ENCODE data around the gene CSNK2A2.
A peak's percentile ranks its signal among the peaks of the same experiment; 100 is the strongest.

CSNK2A2 gene

DNA sequence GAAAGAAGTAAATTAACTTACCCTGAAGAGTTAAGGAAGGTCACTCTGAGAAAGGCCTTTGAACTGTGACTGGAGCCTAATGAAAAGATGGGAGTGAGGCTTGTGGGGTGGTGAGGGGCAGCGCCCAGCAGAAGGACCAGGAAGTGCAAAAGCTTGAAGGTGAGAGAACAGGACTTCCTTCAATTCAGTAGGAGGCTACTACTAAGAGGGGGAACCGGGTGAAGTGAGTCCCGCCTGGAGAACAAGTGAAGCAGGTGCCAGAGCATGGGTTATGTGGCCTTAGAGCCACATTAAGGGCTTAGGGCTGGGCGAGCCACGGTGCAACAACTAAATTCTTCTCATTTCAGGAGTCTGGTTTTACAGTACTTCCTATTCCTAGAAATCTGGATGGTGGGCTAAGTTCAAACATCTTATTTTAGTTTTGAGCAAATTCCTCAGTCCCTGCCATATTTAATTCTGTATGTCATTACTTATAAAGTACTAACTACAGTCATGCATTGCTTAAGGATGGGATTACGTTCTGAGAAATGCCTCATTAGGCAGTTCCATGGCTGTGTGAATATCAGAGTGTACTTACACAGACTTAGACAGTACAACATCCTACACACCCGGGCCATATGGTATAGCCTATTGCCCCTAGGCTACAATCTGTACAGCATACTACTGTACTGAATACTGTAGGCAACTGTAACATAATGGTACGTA is 73.9 kb downstream of the CSNK2A2 start:
- Histone ChIP-seq H3K36me3 (no peaks in the 10 kb centered on the region), H3K4me3 (no peak overlapping the region), H3K9me3 (no peaks in the 10 kb centered on the region), H3K4me1 (peaks cover 0 to 75% (median 58%) of the 10 kb centered on the region in 4 donors), H3K27me3 (no peaks in the 10 kb centered on the region), H3K27ac (no peak overlapping the region)
- intact Hi-C loops (cut with DNase I; ENCODE audit: low total_unique reads), result loop anchor here (10.0 kb wide), 1 partner anchor 389 kb away; the partner anchor contains the start of gene KATNB1
- TF ChIP-seq, protein P1, sequence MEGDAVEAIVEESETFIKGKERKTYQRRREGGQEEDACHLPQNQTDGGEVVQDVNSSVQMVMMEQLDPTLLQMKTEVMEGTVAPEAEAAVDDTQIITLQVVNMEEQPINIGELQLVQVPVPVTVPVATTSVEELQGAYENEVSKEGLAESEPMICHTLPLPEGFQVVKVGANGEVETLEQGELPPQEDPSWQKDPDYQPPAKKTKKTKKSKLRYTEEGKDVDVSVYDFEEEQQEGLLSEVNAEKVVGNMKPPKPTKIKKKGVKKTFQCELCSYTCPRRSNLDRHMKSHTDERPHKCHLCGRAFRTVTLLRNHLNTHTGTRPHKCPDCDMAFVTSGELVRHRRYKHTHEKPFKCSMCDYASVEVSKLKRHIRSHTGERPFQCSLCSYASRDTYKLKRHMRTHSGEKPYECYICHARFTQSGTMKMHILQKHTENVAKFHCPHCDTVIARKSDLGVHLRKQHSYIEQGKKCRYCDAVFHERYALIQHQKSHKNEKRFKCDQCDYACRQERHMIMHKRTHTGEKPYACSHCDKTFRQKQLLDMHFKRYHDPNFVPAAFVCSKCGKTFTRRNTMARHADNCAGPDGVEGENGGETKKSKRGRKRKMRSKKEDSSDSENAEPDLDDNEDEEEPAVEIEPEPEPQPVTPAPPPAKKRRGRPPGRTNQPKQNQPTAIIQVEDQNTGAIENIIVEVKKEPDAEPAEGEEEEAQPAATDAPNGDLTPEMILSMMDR (IDR thresholded peaks at IDR 0.05), result no peak
- peak in 1 of 2 donors; percentile 39 for DNase-seq

DNA sequence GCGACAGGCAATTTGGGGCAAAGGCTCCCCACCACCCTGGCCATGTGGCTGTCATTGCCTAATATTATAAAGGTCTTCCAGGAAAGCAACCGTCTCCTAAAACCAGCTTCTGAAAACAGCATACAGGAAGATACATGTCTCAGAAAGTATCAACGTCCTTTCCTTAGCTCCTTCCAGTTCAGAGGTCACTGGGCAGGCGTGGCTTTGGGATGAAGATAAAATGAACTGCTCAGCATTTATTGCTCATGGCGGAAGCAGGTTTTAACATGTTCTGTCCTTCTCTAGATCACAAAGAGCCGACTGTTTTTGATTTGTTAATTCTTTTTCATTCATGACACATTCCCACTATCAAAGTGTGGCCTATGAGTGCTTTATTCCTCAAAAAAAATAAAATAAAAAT is 76.8 kb downstream of the CSNK2A2 start:
- H3K36me3 ChIP-seq, result peaks cover 5 to 6% (median 5%) of the 10 kb centered on the region in 3 donors
- H3K4me1 ChIP-seq, result peaks cover 0 to 55% (median 39%) of the 10 kb centered on the region in 4 donors
- DNase-seq, result no peak
- TF ChIP-seq, protein P1 (IDR thresholded peaks at IDR 0.05), result no peak
- H3K27ac ChIP-seq, result peak overlapping the region in 1 of 2 donors; percentile 3
- H3K9me3 ChIP-seq, result no peaks in the 10 kb centered on the region
- intact Hi-C loops (cut with DNase I; ENCODE audit: low total_unique reads), result loop anchor here (10.0 kb wide), 1 partner anchor 386 kb away; the partner anchor contains the start of gene KATNB1
- H3K27me3 ChIP-seq, result no peaks in the 10 kb centered on the region
- no peak overlapping the region for H3K4me3 ChIP-seq

DNA sequence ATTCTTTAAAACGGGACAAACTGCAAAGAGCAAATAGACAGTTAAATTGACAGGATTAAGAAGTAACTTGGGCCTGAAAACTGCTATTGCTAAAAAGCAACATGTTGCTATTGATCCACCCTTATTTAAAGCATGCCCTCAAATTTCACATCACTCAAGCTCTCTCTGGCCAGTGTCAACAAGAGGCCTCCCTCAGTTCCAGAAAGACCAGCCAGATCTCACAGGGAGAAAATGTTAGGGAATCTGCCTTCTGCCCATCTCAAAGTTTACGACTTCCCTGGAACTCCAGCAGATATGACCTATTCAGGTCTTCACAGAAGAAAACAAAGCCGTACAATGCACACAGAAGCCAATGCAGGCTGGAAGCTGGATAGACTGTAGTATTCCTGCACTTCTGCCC is 77.7 kb downstream of the CSNK2A2 start:
- TF ChIP-seq, protein P1 (IDR thresholded peaks at IDR 0.05), result no peak
- Histone ChIP-seq H3K4me1 (peaks cover 0 to 47% (median 33%) of the 10 kb centered on the region in 4 donors), H3K27ac (no peak overlapping the region), H3K27me3 (no peaks in the 10 kb centered on the region), H3K4me3 (no peak overlapping the region), H3K9me3 (no peaks in the 10 kb centered on the region), H3K36me3 (peaks cover 14 to 15% (median 14%) of the 10 kb centered on the region in 3 donors)
- DNase-seq, result no peak
- intact Hi-C loops (cut with DNase I; ENCODE audit: low total_unique reads), result loop anchor here (10.0 kb wide), 1 partner anchor 385 kb away; the partner anchor contains the start of gene KATNB1

DNA sequence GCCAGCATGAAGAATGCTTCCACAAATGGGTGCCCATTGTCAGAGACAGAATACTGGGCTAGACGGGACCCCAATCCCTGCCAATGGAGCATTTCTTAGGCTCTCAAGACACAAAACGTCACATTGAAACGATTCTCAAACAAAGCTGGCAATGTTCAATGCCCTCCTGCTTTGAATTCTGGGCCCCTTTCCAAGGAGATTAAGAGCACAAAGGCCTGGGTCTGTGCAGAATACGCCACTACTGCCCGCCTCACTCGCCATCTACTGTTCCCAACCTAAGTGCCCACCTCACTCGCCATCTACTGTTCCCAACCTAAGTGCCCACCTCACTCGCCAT is 78.4 kb downstream of the CSNK2A2 start:
- Histone ChIP-seq H3K4me3 (no peak overlapping the region), H3K27ac (no peak overlapping the region), H3K9me3 (no peaks in the 10 kb centered on the region), H3K4me1 (peaks cover 0 to 42% (median 32%) of the 10 kb centered on the region in 4 donors), H3K27me3 (no peaks in the 10 kb centered on the region), H3K36me3 (peaks cover 21 to 23% (median 22%) of the 10 kb centered on the region in 3 donors)
- TF ChIP-seq, protein P1 (IDR thresholded peaks at IDR 0.05), result no peak
- no peak for DNase-seq
- intact Hi-C loops (cut with DNase I; ENCODE audit: low total_unique reads), result no loop called here

DNA sequence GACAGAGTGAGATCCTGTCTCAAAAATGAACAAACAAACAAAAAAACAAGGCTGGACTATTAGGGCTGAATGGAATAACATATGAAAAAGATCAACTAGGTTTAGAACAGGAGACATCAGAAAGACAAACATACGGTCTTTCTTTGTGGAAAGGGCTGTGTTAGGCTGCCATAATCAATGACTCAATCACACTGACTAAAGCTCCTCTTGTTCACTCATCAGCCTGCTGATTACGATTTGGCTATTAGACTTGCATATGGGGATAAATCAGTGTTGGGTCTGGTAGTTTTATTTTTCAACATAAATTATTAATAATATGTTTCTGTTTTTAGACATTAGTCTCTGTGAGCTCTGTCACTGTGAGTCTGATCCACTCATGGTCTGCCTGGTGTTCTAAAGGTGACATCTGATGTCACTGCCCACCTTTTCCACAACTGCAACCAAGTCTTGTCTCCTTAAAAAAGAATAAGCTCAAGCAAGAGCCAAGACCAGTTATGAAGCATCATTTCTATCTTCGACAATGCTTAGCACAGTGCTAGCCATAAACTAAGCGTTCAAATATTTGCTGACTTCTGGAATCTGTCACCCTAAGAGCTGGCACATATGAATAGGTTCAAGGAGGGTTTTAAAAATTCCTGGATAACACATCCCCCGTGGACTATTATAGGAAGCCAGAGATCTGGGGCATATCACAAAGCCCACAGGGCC is 79.0 kb downstream of the CSNK2A2 start:
- no peak for DNase-seq
- H3K4me3 ChIP-seq, result no peak overlapping the region
- peaks cover 27 to 28% (median 27%) of the 10 kb centered on the region in 3 donors for H3K36me3 ChIP-seq
- H3K9me3 ChIP-seq, result no peaks in the 10 kb centered on the region
- H3K27me3 ChIP-seq, result no peaks in the 10 kb centered on the region
- intact Hi-C loops (cut with DNase I; ENCODE audit: low total_unique reads), result no loop called here
- H3K27ac ChIP-seq, result no peak overlapping the region
- TF ChIP-seq, protein P1 (IDR thresholded peaks at IDR 0.05), result no peak
- H3K4me1 ChIP-seq, result peaks cover 0 to 38% (median 31%) of the 10 kb centered on the region in 4 donors

Measured in tibial artery (tissue), 4 donors.